H9 (cell line): ENCODE results near the gene ANKRD65. TPM values are rescaled to one million over a fixed set of nuclear protein-coding genes. Genes with fewer than 3 reads are reported as not detected.
"Not testable (repeated sequence)": the region's sequence is repeated elsewhere in the genome, so short reads cannot be mapped to it uniquely, and the experiment has no call there.

Source experiments
- DNase-seq: peaks from one replicate; pipeline ENCODE4 v3.0.0-alpha.2; 2017
- H2AFZ ChIP-seq: one replicate; pipeline ENCODE4 v1.6.1; 2013; ENCODE audit warnings: mild to moderate bottlenecking, low read length, control low read depth, moderate library complexity
- H2AK5ac ChIP-seq: 2 replicates; pipeline ENCODE4 v1.6.1; 2013; ENCODE audit warnings: low read length, control low read depth, mixed read lengths; ENCODE audit not compliant: insufficient read length
- H2BK120ac ChIP-seq: one replicate; pipeline ENCODE4 v1.6.1; 2013; ENCODE audit warnings: low read depth, mild to moderate bottlenecking, low read length, control low read depth, inconsistent platforms; ENCODE audit not compliant: poor library complexity, severe bottlenecking
- H2BK12ac ChIP-seq: 2 replicates; pipeline ENCODE4 v1.6.1; 2013; ENCODE audit warnings: low read length, control low read depth, mixed read lengths, low read depth; ENCODE audit not compliant: insufficient read length
- H2BK15ac ChIP-seq: 2 replicates; pipeline ENCODE4 v1.6.1; 2013; ENCODE audit warnings: low read depth, low read length, control low read depth
- H2BK20ac ChIP-seq: one replicate; pipeline ENCODE4 v1.6.1; 2013; ENCODE audit warnings: low read depth, mild to moderate bottlenecking, low read length, control low read depth, inconsistent platforms; ENCODE audit not compliant: poor library complexity, severe bottlenecking
- H2BK5ac ChIP-seq: 2 replicates; pipeline ENCODE4 v1.6.1; 2013; ENCODE audit warnings: low read length, control low read depth, mixed read lengths; ENCODE audit not compliant: insufficient read length
- H3K14ac ChIP-seq: 2 replicates; pipeline ENCODE4 v1.6.1; 2013; ENCODE audit warnings: low read length, control low read depth; ENCODE audit not compliant: insufficient read depth
- H3K18ac ChIP-seq: 2 replicates; pipeline ENCODE4 v1.6.1; 2013; ENCODE audit warnings: low read depth, mild to moderate bottlenecking, mixed read lengths, low read length, control low read depth; ENCODE audit not compliant: insufficient read length
- H3K23ac ChIP-seq: 2 replicates; pipeline ENCODE4 v1.6.1; 2013; ENCODE audit warnings: low read length, control low read depth, mixed read lengths, low read depth; ENCODE audit not compliant: insufficient read length
- H3K23me2 ChIP-seq: 2 replicates; pipeline ENCODE4 v1.6.1; 2013; ENCODE audit warnings: low read depth, mild to moderate bottlenecking, mixed read lengths, low read length, control low read depth; ENCODE audit not compliant: insufficient read length, poor library complexity, severe bottlenecking
- H3K27ac ChIP-seq: 2 replicates; pipeline ENCODE4 v1.5.1; 2013; ENCODE audit warnings: low read length, control low read depth, mixed read lengths, low read depth; ENCODE audit not compliant: insufficient read length
- H3K27me3 ChIP-seq: 2 replicates; pipeline ENCODE4 v1.6.1; 2013; ENCODE audit warnings: low read length, control low read depth, inconsistent platforms; ENCODE audit not compliant: insufficient read depth
- H3K4ac ChIP-seq: 2 replicates; pipeline ENCODE4 v1.6.1; 2013; ENCODE audit warnings: low read depth, mild to moderate bottlenecking, control low read depth, inconsistent platforms, low read length, moderate library complexity
- H3K4me1 ChIP-seq: 2 replicates; pipeline ENCODE4 v1.6.1; 2013; ENCODE audit warnings: low read length, control low read depth, inconsistent platforms; ENCODE audit not compliant: insufficient read depth
- H3K4me2 ChIP-seq: 2 replicates; pipeline ENCODE4 v1.6.1; 2013; ENCODE audit warnings: low read length, control low read depth, mixed read lengths; ENCODE audit not compliant: insufficient read length, insufficient read depth
- H3K56ac ChIP-seq: 2 replicates; pipeline ENCODE4 v1.6.1; 2013; ENCODE audit warnings: low read depth, mild to moderate bottlenecking, mixed read lengths, low read length, control low read depth; ENCODE audit not compliant: insufficient read length
- H3K79me1 ChIP-seq: 2 replicates; pipeline ENCODE4 v1.6.1; 2013; ENCODE audit warnings: low read depth, mild to moderate bottlenecking, moderate library complexity, low read length, control low read depth, inconsistent platforms; ENCODE audit not compliant: insufficient read depth, poor library complexity, severe bottlenecking
- H3K79me2 ChIP-seq: 2 replicates; pipeline ENCODE4 v1.6.1; 2013; ENCODE audit warnings: low read length, control low read depth, inconsistent platforms; ENCODE audit not compliant: insufficient read depth
- H3K9ac ChIP-seq: 2 replicates; pipeline ENCODE4 v1.6.1; 2013; ENCODE audit warnings: low read length, control low read depth, mixed read lengths; ENCODE audit not compliant: insufficient read length; ENCODE audit errors: extremely low read depth
- H3K9me3 ChIP-seq: one replicate; pipeline ENCODE4 v1.6.1; 2013; ENCODE audit warnings: low read depth, low read length, inconsistent platforms; ENCODE audit not compliant: control insufficient read depth
- H3T11ph ChIP-seq: one replicate; pipeline ENCODE4 v1.6.1; 2013; ENCODE audit warnings: mild to moderate bottlenecking, low read length, control low read depth, inconsistent platforms
- H4K20me1 ChIP-seq: one replicate; pipeline ENCODE4 v1.6.1; 2013; ENCODE audit not compliant: control insufficient read depth, insufficient read length, insufficient read depth
- H4K5ac ChIP-seq: 2 replicates; pipeline ENCODE4 v1.6.1; 2013; ENCODE audit warnings: low read depth, mild to moderate bottlenecking, mixed read lengths, low read length, control low read depth; ENCODE audit not compliant: insufficient read length
- H4K8ac ChIP-seq: replicated peaks from 2 replicates; pipeline ENCODE4 v1.6.1; 2013; ENCODE audit warnings: low read length, control low read depth, mixed read lengths, low read depth; ENCODE audit not compliant: insufficient read length
- H4K91ac ChIP-seq: 2 replicates; pipeline ENCODE4 v1.6.1; 2013; ENCODE audit warnings: low read depth, mild to moderate bottlenecking, moderate library complexity, mixed read lengths, low read length, control low read depth; ENCODE audit not compliant: insufficient read length
- H3K27ac Mint-ChIP-seq, 3 experiments: 2 replicates in 2 of 3; 3 replicates in 1 of 3; pipeline ENCODE4 v1.8.0; 2020 to 2021; ENCODE audit warnings: mixed read lengths in 3 of 3, mild to moderate bottlenecking in 1 of 3, moderate library complexity in 1 of 3
- H3K27me3 Mint-ChIP-seq: 2 replicates; pipeline ENCODE4 v1.8.0; 2021; ENCODE audit warnings: low read depth, mild to moderate bottlenecking, moderate library complexity, mixed read lengths
- H3K36me3 Mint-ChIP-seq, 3 experiments: 2 replicates in 2 of 3; 3 replicates in 1 of 3; pipeline ENCODE4 v1.8.0; 2020 to 2021; ENCODE audit warnings: low read depth in 3 of 3, mixed read lengths in 3 of 3; ENCODE audit not compliant: insufficient read depth in 1 of 3
- H3K4me1 Mint-ChIP-seq, 2 experiments: 2 replicates each; pipeline ENCODE4 v1.8.0; 2020; ENCODE audit warnings: mixed read lengths in 2 of 2
- H3K4me3 Mint-ChIP-seq, 2 experiments: 2 replicates in 1 of 2; 3 replicates in 1 of 2; pipeline ENCODE4 v1.8.0; 2020 to 2021; ENCODE audit warnings: mild to moderate bottlenecking in 2 of 2, mixed read lengths in 2 of 2, moderate library complexity in 1 of 2
- H3K9me3 Mint-ChIP-seq, 2 experiments: 2 replicates in 1 of 2; 3 replicates in 1 of 2; pipeline ENCODE4 v1.8.0; 2020; ENCODE audit warnings: mild to moderate bottlenecking in 2 of 2, mixed read lengths in 2 of 2, moderate library complexity in 1 of 2
- WGBS: extraction: QIAGEN DNeasy Blood & Tissue Kit; methylation state at CpG from one replicate; pipeline ENCODE4 v1.1.7; 2013; ENCODE audit warnings: missing lambda C conversion rate, low lambda C conversion rate, mixed read lengths; ENCODE audit not compliant: insufficient read length; ENCODE audit errors: extremely low coverage; 5-methylcytosine and 5-hydroxymethylcytosine counted together
- total RNA-seq: library from RNA; stranded (reverse); gene quantifications from 2 replicates; pipeline ENCODE4 v1.2.1, GENCODE V29; 2021
- TF ChIP-seq, protein P1 (sequence below): fragments of 200-600 bp; sonication (generic); conservative IDR thresholded peaks from 3 replicates; pipeline ENCODE4 v1.8.0; 2021; ENCODE audit warnings: antibody characterized with exemption, mild to moderate bottlenecking

Gene ANKRD65
- total RNA-seq, 1 experiment from 2014 or later, result 3.1 TPM

DNA sequence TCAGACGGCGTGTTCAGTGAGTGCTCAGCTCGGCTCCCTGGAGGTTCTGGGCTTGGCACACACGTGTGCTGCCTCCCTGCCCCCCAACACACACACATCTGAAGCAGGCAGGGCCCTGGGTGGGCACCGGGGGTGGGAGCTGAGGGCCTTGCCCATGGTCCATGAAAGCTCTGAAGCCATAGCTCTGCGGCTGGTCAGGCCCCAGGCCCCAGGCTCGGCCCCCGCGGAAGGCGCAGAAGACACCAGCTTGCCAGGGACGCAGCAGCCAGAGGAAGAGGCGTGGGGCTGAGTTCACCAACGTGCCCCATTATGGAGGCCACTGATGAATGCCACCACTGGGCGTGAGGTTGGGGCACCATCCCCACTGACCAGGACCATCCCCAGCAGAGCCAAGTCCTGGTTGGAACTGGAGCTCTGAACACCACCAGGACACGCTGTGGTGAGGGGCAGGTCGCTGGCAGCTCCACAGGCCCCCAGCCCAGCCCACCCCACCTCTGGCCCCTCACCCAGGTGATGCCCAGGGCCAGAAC, 50.2 kb downstream of the ANKRD65 start:
- no CpG with 5 or more reads among the region's 16 CpGs for whole genome bisulfite sequencing
- DNase-seq, result no peak

DNA sequence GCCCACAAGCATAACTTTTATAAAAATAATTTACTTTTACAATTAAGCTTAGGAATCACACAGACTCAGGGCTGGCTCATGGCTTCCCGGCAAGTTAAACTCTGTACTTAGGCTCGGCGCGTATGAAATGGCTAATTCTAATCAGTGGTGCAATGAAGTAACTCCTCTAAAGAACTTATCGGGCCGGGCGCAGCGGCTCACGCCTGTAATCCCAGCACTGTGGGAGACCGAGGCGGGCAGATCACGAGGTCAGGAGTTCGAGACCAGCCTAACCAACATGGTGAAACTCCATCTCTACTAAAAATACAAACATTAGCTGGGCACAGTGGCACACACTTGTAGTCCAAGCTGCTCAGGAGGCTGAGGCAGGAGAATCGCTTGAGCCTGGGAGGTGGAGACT, 51.0 kb downstream of the ANKRD65 start:
- H3K27ac ChIP-seq, H2AK5ac ChIP-seq, H4K5ac ChIP-seq, H3K56ac ChIP-seq, H3K4me1 ChIP-seq, H2BK120ac ChIP-seq, H3T11ph ChIP-seq, H2BK20ac ChIP-seq, H3K27me3 Mint-ChIP-seq, H3K18ac ChIP-seq, H3K4me1 Mint-ChIP-seq, H3K79me2 ChIP-seq, DNase-seq, H2BK15ac ChIP-seq, H2BK5ac ChIP-seq, H3K23me2 ChIP-seq, H2AFZ ChIP-seq, H2BK12ac ChIP-seq, H3K23ac ChIP-seq, H3K4me3 Mint-ChIP-seq, H3K4me2 ChIP-seq, H3K4ac ChIP-seq, H3K27me3 ChIP-seq, H3K14ac ChIP-seq, H4K20me1 ChIP-seq, H3K27ac Mint-ChIP-seq, H3K9me3 Mint-ChIP-seq, H4K91ac ChIP-seq, H3K9ac ChIP-seq, H4K8ac ChIP-seq: not testable (repeated sequence)
- Histone ChIP-seq H3K9me3 (peaks cover 20% of the 10 kb centered on the region), H3K79me1 (peaks cover 13% of the 10 kb centered on the region)
- H3K36me3 Mint-ChIP-seq, result peaks cover 6 to 20% (median 12%) of the 10 kb centered on the region in 3 experiments
- no CpG with 5 or more reads among the region's 14 CpGs for WGBS

More for the DNA sequence above, 50.2 kb downstream of the ANKRD65 start:
- H3K27ac Mint-ChIP-seq, result no peak overlapping the region
- peaks cover 10% of the 10 kb centered on the region for H3K23me2 ChIP-seq
- H3K14ac ChIP-seq, result no peak overlapping the region
- H2AFZ ChIP-seq, result no peak overlapping the region
- H3K56ac ChIP-seq, result no peak overlapping the region
- H3K9me3 ChIP-seq, result peaks cover 18% of the 10 kb centered on the region
- no peak overlapping the region for H2BK120ac ChIP-seq
- peaks cover 5% of the 10 kb centered on the region; the same call in 1 of the 2 replicates for H3K27me3 Mint-ChIP-seq
- H2BK5ac ChIP-seq, result no peak overlapping the region
- H3K4me2 ChIP-seq, result no peak overlapping the region
- H2BK20ac ChIP-seq, result no peak overlapping the region
- no peak overlapping the region for H4K5ac ChIP-seq
- no peak overlapping the region for H3K4me3 Mint-ChIP-seq
- peaks cover 3 to 4% of the 10 kb centered on the region in 2 experiments for H3K4me1 Mint-ChIP-seq
- H3K27ac ChIP-seq, result no peak overlapping the region
- H3T11ph ChIP-seq, result no peak overlapping the region
- no peaks in the 10 kb centered on the region; a peak in 1 of 5 replicates for H3K9me3 Mint-ChIP-seq
- peaks cover 6 to 20% (median 12%) of the 10 kb centered on the region in 3 experiments for H3K36me3 Mint-ChIP-seq
- H3K79me2 ChIP-seq, result peaks cover 4% of the 10 kb centered on the region; the same call in 1 of the 2 replicates
- no peak overlapping the region for H3K23ac ChIP-seq
- H4K20me1 ChIP-seq, result no peaks in the 10 kb centered on the region
- no peaks in the 10 kb centered on the region for H3K27me3 ChIP-seq
- no peak overlapping the region for H3K4ac ChIP-seq
- H2AK5ac ChIP-seq, result peak overlapping the region; percentile 66
- H4K91ac ChIP-seq, result no peak overlapping the region
- no peak overlapping the region for H2BK12ac ChIP-seq
- TF ChIP-seq, protein P1, sequence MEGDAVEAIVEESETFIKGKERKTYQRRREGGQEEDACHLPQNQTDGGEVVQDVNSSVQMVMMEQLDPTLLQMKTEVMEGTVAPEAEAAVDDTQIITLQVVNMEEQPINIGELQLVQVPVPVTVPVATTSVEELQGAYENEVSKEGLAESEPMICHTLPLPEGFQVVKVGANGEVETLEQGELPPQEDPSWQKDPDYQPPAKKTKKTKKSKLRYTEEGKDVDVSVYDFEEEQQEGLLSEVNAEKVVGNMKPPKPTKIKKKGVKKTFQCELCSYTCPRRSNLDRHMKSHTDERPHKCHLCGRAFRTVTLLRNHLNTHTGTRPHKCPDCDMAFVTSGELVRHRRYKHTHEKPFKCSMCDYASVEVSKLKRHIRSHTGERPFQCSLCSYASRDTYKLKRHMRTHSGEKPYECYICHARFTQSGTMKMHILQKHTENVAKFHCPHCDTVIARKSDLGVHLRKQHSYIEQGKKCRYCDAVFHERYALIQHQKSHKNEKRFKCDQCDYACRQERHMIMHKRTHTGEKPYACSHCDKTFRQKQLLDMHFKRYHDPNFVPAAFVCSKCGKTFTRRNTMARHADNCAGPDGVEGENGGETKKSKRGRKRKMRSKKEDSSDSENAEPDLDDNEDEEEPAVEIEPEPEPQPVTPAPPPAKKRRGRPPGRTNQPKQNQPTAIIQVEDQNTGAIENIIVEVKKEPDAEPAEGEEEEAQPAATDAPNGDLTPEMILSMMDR, result no peak
- peaks cover 13% of the 10 kb centered on the region for H3K79me1 ChIP-seq
- no peak overlapping the region for H3K9ac ChIP-seq
- no peak overlapping the region for H2BK15ac ChIP-seq
- H3K18ac ChIP-seq, result no peak overlapping the region
- no peak overlapping the region for H4K8ac ChIP-seq
- no peaks in the 10 kb centered on the region; the same call in 1 of the 2 replicates for H3K4me1 ChIP-seq
